Activated naive CD8-positive, alpha-beta T cell treated with anti-CD3 and anti-CD28 coated beads for 36 hours (primary cell): ENCODE measurements around the gene SLC9C1. TPM values are rescaled to one million over a fixed set of nuclear protein-coding genes. Genes with fewer than 3 reads are reported as not detected.

ENCODE experiments used
- DNase-seq: peaks from one replicate; pipeline ENCODE4 v3.0.0; 2021
- H3K27ac Mint-ChIP-seq: one replicate; pipeline ENCODE4 v1.8.0; 2022; ENCODE audit warnings: mild to moderate bottlenecking, moderate library complexity, mixed read lengths
- H3K27me3 Mint-ChIP-seq: one replicate; pipeline ENCODE4 v1.8.0; 2022; ENCODE audit warnings: mild to moderate bottlenecking, mixed read lengths
- H3K36me3 Mint-ChIP-seq: one replicate; pipeline ENCODE4 v1.8.0; 2021; ENCODE audit warnings: mild to moderate bottlenecking, mixed read lengths
- H3K4me1 Mint-ChIP-seq: one replicate; pipeline ENCODE4 v1.8.0; 2021; ENCODE audit warnings: mixed read lengths
- H3K4me3 Mint-ChIP-seq: one replicate; pipeline ENCODE4 v1.8.0; 2022; ENCODE audit warnings: mild to moderate bottlenecking, moderate library complexity, mixed read lengths
- H3K9me3 Mint-ChIP-seq: one replicate; pipeline ENCODE4 v1.8.0; 2022; ENCODE audit warnings: mixed read lengths
- total RNA-seq, 2 experiments: library from RNA; stranded (reverse); gene quantifications; one replicate each; pipeline ENCODE4 v1.2.3, GENCODE V29; 2021

Gene SLC9C1
- total RNA-seq, 2 experiments from 2014 or later: not detected

DNA sequence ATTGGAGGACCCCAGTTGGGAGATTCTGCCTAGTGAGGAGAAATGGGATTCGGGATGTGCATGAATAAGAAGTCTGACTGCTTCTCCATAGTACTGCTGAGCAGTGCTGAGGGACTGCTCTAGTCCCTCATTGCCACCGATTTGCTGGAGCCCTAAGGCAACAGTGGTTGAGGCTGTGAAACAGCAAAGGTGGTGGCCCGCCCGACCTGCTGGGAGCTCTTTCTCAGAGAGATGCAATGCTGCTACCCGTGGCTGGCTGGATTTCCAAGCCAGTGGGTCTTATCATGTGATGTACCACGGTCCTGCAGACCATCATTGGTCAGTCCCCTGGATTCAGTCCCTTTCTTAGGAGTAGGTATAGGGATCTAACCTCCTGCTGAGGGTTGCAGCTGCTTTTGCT, 118.4 kb downstream of the SLC9C1 start:
- DNase-seq: no peak
- H3K27ac Mint-ChIP-seq: no peak overlapping the region
- no peaks in the 10 kb centered on the region for H3K36me3 Mint-ChIP-seq
- H3K9me3 Mint-ChIP-seq: peaks cover 1% of the 10 kb centered on the region
- peaks cover 4% of the 10 kb centered on the region for H3K27me3 Mint-ChIP-seq
- no peak overlapping the region for H3K4me3 Mint-ChIP-seq
- H3K4me1 Mint-ChIP-seq: no peaks in the 10 kb centered on the region

DNA sequence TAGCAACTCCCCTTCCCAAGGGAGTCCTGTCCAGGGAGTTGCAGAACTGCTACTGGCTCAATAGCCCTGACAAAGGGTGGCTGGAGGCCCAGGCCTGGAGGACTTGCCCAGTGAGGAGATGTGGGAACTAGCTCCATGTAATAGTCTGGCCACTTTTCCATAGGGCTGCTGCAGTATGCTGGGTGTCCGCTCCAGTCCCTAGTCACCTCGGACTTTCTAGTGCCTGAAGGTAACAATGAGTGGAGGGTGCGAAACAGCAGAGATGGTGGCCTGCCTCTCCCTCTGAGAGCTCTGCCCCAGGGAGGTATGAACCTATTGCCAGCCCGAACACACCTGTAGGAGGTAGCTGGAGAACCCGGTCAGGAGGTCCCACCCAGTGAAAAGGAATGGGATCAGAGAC, 119.0 kb downstream of the SLC9C1 start:
- H3K4me3 Mint-ChIP-seq: no peak overlapping the region
- H3K9me3 Mint-ChIP-seq: peaks cover 1% of the 10 kb centered on the region
- H3K36me3 Mint-ChIP-seq: no peaks in the 10 kb centered on the region
- H3K27ac Mint-ChIP-seq: no peak overlapping the region
- no peak for DNase-seq
- no peaks in the 10 kb centered on the region for H3K4me1 Mint-ChIP-seq
- H3K27me3 Mint-ChIP-seq: peaks cover 4% of the 10 kb centered on the region

DNA sequence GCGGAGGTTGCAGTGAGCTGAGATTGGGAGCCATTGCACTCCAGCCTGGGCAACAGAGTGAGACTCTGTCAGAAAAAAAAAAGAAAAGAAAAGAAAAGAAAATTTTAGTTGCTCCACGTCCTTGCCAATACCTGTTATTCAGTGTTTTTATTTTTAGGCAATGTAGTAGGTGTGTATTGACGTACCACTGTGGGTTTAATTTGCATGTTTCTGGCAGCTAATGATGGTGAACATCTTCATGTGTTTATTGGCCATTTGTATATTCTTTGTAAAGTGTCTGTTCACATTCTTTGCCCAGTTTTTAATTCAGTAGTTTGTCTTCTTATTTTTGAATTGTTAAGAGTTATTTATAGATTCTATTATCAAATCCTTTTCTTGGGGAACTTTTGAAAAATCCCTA, 122.9 kb downstream of the SLC9C1 start:
- Mint-ChIP-seq H3K9me3 (peaks cover 3% of the 10 kb centered on the region), H3K27ac (no peak overlapping the region), H3K36me3 (no peaks in the 10 kb centered on the region), H3K4me1 (no peaks in the 10 kb centered on the region), H3K27me3 (peaks cover 1% of the 10 kb centered on the region), H3K4me3 (no peak overlapping the region)
- DNase-seq: no peak

DNA sequence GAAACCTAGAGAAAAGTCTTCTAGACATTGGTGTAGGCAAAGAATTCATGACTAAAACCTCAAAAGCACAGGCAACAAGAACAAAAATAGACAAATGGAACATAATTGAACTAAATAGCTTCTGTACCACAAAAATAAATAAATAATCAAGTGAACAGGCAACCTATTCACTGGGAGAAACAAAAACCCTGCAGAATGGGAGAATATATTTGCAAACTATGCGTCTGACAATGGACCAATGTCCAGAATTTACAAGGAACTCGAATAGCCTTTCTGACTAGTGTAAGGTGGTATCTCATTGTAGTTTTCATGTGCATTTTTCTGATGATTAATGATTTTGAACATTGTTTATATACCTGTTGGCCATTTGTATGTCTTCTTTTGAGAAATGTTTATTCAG, 124.0 kb downstream of the SLC9C1 start:
- Mint-ChIP-seq H3K36me3 (peaks cover under 1% of the 10 kb centered on the region), H3K4me3 (no peak overlapping the region), H3K27ac (no peak overlapping the region), H3K9me3 (peaks cover 5% of the 10 kb centered on the region), H3K4me1 (no peaks in the 10 kb centered on the region), H3K27me3 (no peaks in the 10 kb centered on the region)
- no peak for DNase-seq

DNA sequence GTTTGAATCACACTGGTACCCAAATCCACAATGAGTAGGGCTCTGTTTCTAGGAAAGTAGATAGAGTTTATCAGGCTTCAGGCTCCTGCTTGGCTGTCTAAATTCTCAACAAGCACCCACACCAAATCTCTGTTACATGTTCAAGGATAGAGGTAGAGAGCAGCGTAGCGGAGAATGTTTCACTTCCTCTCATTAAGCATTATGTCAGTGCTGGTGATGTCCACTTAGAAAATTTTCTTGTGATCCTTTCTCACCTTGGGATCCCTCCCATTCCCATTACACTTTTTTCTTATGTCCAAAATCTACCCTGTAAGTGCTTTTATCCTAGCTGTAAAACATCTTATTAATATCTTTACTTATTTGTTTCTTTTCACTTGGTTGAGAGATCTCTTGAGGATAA, 126.3 kb downstream of the SLC9C1 start:
- no peak for DNase-seq
- Mint-ChIP-seq H3K4me1 (no peaks in the 10 kb centered on the region), H3K4me3 (no peak overlapping the region), H3K36me3 (peaks cover 6% of the 10 kb centered on the region), H3K27ac (no peak overlapping the region), H3K27me3 (no peaks in the 10 kb centered on the region), H3K9me3 (peaks cover 9% of the 10 kb centered on the region)

DNA sequence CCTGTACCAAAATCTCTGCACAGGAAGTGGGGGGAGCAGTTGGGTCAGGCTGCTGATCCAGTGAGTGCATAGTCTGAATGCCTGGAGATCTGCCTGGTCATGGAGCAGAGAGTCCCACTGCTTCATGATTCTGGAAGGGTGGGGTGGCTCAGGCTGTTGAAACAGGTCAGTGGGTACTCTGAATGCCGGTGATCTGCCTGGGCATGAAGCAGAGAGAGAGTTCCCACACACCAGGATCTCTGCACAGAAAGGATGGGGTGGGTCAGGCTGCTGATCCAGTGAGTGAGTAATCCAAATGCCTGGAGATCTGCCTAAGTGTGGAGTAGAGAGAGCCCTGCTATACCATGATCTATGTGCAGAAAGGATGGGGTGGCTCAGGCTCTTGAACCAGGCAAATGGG, 144.9 kb downstream of the SLC9C1 start:
- DNase-seq: no peak
- Mint-ChIP-seq H3K4me3 (no peak overlapping the region), H3K36me3 (peaks cover 18% of the 10 kb centered on the region), H3K27ac (no peak overlapping the region), H3K27me3 (no peaks in the 10 kb centered on the region), H3K9me3 (peaks cover 17% of the 10 kb centered on the region), H3K4me1 (peaks cover under 1% of the 10 kb centered on the region)

DNA sequence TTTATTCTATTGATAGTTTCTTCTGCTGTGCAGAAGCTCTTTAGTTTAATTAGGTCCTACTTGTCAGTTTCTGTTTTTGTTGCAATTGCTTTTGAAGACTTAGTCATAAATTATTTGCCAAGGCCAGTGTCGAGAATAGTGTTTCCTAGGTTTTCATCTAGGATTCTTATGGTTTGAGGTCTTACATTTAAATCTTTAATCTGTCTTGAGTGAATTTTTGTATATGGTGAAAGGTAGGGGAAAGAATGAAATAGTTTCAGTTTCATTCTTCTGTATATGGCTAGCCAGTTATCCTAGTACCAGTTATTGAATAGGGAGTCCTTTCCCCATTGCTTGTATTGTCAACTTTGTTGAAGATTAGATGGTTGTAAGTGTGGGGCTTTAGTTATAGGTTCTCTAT, 150.3 kb downstream of the SLC9C1 start:
- H3K9me3 Mint-ChIP-seq: peaks cover 24% of the 10 kb centered on the region
- peak overlapping the region; percentile 5 for H3K4me3 Mint-ChIP-seq
- H3K36me3 Mint-ChIP-seq: peaks cover 25% of the 10 kb centered on the region

DNA sequence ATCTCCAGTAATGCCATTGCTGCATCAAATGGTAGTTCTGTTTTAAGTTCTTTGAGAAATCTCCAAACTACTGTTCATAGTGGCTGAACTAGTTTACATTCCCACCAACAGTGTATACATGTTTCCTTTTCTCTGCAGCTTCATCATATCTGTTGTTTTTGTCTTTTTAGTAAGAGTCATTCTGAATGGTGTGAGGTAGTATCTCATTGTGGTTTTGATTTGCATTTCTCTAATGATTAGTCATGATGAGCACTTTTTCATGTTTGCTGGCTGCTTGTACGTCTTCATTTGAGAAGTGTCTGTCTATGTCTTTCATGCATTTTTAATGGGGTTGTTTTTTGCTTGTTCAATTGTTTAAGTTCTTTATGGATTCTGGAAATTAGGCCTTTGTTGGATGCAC, 150.8 kb downstream of the SLC9C1 start:
- peaks cover 25% of the 10 kb centered on the region for H3K36me3 Mint-ChIP-seq
- H3K4me3 Mint-ChIP-seq: peak overlapping the region; percentile 5
- peaks cover 19% of the 10 kb centered on the region for H3K4me1 Mint-ChIP-seq
- peak overlapping the region; percentile 87 for H3K27ac Mint-ChIP-seq
- H3K9me3 Mint-ChIP-seq: peaks cover 24% of the 10 kb centered on the region
- no peaks in the 10 kb centered on the region for H3K27me3 Mint-ChIP-seq
- no peak for DNase-seq

More for the DNA sequence above, 150.3 kb downstream of the SLC9C1 start:
- Mint-ChIP-seq H3K27ac (peak overlapping the region; percentile 87), H3K27me3 (no peaks in the 10 kb centered on the region), H3K4me1 (peaks cover 19% of the 10 kb centered on the region)
- no peak for DNase-seq

DNA sequence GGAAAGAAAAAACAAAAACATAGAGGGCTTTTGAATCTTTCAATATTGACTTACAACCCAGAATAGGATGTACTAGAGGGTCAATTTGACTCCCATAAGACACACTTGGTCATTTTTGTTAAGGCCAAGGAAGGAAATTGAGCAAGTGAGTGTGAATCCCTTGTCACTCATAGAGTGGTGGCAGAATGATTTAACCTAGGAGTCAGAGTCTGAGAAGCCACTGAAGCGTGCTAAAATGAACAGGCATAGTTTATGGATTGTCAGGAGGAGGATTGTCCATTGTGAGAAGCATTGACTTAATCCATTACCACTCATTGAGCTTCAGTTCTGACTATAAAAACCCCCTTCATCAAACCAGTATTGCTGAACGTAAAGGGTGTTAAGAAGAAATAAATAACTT, 152.7 kb downstream of the SLC9C1 start:
- no peak overlapping the region for H3K4me3 Mint-ChIP-seq
- DNase-seq: no peak
- H3K27ac Mint-ChIP-seq: no peak overlapping the region
- H3K27me3 Mint-ChIP-seq: no peaks in the 10 kb centered on the region
- peaks cover 20% of the 10 kb centered on the region for H3K36me3 Mint-ChIP-seq
- H3K4me1 Mint-ChIP-seq: peaks cover 34% of the 10 kb centered on the region
- H3K9me3 Mint-ChIP-seq: peaks cover 11% of the 10 kb centered on the region

DNA sequence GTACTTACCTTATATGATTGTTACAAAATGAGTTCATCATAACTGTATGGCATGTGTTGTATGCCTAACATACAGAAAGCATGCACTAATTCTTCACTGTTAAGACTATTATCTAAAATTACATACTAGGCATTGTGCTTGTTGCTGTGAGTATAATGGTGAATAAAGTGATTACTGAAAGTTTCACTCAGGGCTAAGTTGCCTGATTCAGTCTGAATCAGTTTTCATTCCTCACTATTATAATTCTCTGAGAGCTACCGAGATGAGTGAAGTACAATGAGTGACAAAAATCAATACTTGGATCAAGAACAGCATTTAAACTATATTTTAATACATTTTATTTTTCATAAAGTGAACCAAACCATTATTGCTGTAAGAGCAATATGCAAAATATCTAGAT, 153.4 kb downstream of the SLC9C1 start:
- no peak for DNase-seq
- H3K27ac Mint-ChIP-seq: no peak overlapping the region
- H3K4me1 Mint-ChIP-seq: peaks cover 41% of the 10 kb centered on the region
- peaks cover 15% of the 10 kb centered on the region for H3K36me3 Mint-ChIP-seq
- no peaks in the 10 kb centered on the region for H3K27me3 Mint-ChIP-seq
- H3K4me3 Mint-ChIP-seq: no peak overlapping the region
- peaks cover 10% of the 10 kb centered on the region for H3K9me3 Mint-ChIP-seq

DNA sequence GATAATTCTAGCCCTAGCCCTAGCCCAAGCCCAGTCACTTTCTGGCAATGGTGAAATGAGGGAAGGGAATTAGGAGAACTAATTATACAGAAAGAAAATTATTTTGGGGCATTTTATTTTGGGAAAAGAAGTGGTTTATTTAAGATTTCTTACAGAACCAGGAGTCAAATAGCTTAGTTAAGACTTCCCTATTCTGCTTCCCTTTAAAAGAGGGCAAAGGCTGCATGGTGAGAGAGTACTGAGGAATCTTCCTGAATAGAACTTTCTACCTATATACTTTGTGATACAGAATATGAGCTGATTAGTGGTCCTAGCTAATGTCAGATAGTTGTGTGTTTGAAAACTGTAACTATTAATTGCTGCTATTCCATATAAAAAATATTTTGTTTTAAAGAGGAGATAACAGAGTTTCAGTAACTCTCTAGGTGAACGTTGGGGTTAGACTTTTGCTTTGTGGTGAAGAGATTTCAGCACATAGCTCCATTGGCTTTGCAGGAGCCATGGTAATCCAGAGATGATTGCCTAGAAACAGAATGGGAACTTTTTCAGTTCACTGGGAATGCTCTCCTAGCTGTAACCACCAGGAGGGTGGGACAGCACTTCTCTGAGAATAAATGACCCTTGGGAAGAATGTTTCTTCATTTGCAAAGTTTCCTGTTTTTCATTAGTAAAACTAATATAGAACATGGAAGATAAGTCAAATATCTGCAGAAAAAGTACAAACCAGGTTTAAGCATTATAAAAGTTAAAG, 155.6 kb downstream of the SLC9C1 start:
- no peak overlapping the region for H3K27ac Mint-ChIP-seq
- H3K4me1 Mint-ChIP-seq: peaks cover 54% of the 10 kb centered on the region
- peaks cover 3% of the 10 kb centered on the region for H3K9me3 Mint-ChIP-seq
- no peak for DNase-seq
- no peak overlapping the region for H3K4me3 Mint-ChIP-seq
- H3K36me3 Mint-ChIP-seq: peaks cover 3% of the 10 kb centered on the region
- no peaks in the 10 kb centered on the region for H3K27me3 Mint-ChIP-seq

DNA sequence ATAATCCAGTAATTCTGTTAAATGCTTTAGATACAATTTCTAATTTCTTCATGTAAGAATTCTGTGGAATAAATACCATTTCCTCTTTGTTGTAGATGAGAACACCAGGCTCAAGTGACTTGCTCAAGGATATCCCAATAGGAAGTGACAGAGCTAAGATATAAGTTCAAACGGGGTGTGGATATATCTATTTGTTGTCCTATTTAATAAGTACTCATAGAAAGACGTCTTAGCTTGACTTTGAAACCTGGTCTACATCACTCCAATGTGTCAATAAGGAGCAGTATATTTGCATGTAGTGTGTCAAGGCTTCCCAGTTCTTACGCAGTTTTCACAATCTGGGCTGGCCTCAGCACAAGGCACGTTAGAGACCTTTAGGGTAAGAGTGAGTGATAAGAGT, 156.2 kb downstream of the SLC9C1 start:
- no peaks in the 10 kb centered on the region for H3K36me3 Mint-ChIP-seq
- H3K4me1 Mint-ChIP-seq: peaks cover 56% of the 10 kb centered on the region
- no peak overlapping the region for H3K4me3 Mint-ChIP-seq

DNA sequence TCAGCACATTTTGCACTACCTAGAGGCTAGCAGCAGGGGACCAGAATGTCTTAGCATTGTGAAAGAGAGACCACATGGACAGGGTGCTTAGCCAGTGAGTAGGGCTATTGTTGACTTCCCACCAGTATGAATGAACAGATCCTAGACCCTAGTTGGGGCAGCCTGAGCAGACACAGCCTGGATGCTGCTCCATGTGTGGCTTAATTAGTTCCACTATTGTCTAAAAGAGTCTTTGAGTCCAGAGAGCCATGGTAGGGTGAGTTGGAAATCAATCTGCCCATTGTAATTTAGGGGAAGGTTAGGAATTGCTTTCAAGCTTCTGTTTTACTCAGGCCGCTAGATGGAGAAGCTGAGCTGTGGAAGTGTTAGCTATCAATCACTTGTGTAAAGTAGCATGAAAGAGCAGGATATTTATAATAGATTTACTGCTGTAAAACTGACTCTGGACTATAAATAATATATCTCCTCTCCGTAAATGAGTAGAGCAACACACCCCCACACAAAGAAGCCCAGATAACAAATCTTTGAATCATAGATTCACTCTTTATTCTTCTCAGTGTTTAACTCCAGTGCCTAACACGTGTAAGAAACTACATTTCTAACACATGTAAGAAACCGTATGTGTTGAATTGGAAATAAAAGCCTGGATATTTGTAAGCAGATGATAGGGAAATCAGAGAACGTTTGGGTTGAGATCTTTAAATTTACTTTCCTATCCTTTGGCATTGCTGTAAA, 156.9 kb downstream of the SLC9C1 start:
- H3K27me3 Mint-ChIP-seq: no peaks in the 10 kb centered on the region
- H3K36me3 Mint-ChIP-seq: no peaks in the 10 kb centered on the region
- H3K9me3 Mint-ChIP-seq: no peaks in the 10 kb centered on the region
- H3K4me3 Mint-ChIP-seq: no peak overlapping the region
- H3K4me1 Mint-ChIP-seq: peaks cover 61% of the 10 kb centered on the region
- DNase-seq: no peak
- H3K27ac Mint-ChIP-seq: peak overlapping the region; percentile 47

More for the DNA sequence above, 156.2 kb downstream of the SLC9C1 start:
- no peaks in the 10 kb centered on the region for H3K27me3 Mint-ChIP-seq
- H3K9me3 Mint-ChIP-seq: no peaks in the 10 kb centered on the region
- H3K27ac Mint-ChIP-seq: no peak overlapping the region
- DNase-seq: no peak

DNA sequence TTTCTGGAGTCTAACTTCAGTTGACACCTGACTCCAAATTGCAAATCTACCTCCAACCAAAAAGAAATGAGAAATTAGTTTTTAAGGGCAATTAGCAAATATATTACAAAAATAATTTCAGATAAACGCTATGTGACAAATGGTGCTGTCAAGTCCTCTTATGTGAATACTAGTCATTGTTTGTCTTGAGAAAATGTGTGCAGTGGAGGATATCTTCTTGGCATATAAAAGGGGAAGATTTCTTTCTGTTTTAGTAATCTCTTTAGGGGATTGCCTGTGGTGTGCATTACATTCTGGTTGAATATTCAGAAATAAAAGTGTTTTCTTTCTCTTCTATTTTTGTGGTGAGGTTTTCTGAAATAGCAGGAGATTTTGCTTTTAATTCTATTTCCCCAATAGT, 158.0 kb downstream of the SLC9C1 start:
- H3K4me1 Mint-ChIP-seq: peaks cover 63% of the 10 kb centered on the region
- H3K27me3 Mint-ChIP-seq: no peaks in the 10 kb centered on the region
- no peak for DNase-seq
- no peak overlapping the region for H3K4me3 Mint-ChIP-seq
- peaks cover 1% of the 10 kb centered on the region for H3K36me3 Mint-ChIP-seq
- no peaks in the 10 kb centered on the region for H3K9me3 Mint-ChIP-seq
- no peak overlapping the region for H3K27ac Mint-ChIP-seq

DNA sequence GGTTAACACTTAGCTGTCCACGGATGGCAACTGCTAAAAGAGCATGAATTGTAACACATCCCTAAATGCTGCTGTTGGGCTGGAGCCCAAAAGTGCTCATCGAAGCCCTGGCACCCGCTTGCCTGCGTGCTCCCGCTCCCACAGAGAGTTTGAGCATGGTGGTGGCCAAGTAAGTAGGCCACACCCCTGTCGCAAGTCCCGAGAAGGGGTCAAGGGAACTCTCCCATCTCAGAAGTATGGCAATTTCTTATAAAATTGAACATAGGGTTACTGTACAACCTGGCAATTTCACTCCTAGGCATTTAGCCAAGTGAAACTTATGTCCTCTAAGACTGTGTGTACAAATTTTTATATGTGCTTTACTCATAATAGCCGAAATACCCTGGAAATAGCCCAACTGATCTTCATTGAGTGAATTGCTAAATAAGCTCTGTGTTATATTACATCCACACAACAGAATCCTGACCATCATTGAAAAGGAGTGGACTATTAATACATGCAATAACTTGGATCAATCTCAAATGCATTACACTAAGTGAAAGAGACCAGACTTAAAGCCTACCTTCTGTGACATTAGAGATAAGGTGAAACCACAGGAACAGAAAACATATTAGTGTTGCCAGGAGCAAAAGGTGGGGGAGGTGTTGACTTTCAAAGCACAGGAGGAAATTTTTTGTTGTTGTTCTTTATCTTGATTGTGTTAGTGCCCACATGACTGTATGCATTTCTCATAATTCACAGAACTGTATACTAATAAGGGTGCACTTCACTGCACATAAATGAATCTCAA, 159.5 kb downstream of the SLC9C1 start:
- H3K4me3 Mint-ChIP-seq: no peak overlapping the region
- no peaks in the 10 kb centered on the region for H3K9me3 Mint-ChIP-seq
- peak overlapping the region; percentile 88 for H3K27ac Mint-ChIP-seq
- H3K27me3 Mint-ChIP-seq: no peaks in the 10 kb centered on the region
- H3K36me3 Mint-ChIP-seq: peaks cover 9% of the 10 kb centered on the region
- peaks cover 67% of the 10 kb centered on the region for H3K4me1 Mint-ChIP-seq
- DNase-seq: no peak
